OCI-LY3 (cell line): Measurements from ENCODE around the gene CASK.
A peak's percentile ranks its signal among the peaks of the same experiment; 100 is the strongest.

ENCODE experiments used
- H2AFZ ChIP-seq: fragments of 200-600, 300-600 bp; shearing (Covaris generic); 2 replicates; pipeline ENCODE4 v1.6.0; 2014; ENCODE audit warnings: antibody characterized with exemption, low read depth, low read length
- H3K27ac ChIP-seq: fragments of 200-600, 300-600 bp; sonication (generic); 2 replicates; pipeline ENCODE4 v1.5.1; 2014; ENCODE audit warnings: mild to moderate bottlenecking, low read length, moderate library complexity, mixed read lengths
- H3K27me3 ChIP-seq: fragments of 200-600, 300-600 bp; sonication (generic); 2 replicates; pipeline ENCODE4 v1.6.1; 2014; ENCODE audit warnings: low read depth, low read length, mixed read lengths
- H3K36me3 ChIP-seq: fragments of 200-600, 300-600 bp; sonication (generic); replicated peaks from 2 replicates; pipeline ENCODE3; 2014; ENCODE audit warnings: low read depth, low read length, mixed read lengths
- H3K4me1 ChIP-seq: fragments of 300-600, 200-600 bp; sonication (generic); 2 replicates; pipeline ENCODE4 v1.6.1; 2014; ENCODE audit warnings: low read length, mixed read lengths
- H3K4me2 ChIP-seq: fragments of 200-600, 300-600 bp; sonication (generic); 2 replicates; pipeline ENCODE4 v1.6.1; 2014; ENCODE audit warnings: low read length, mixed read lengths
- H3K4me3 ChIP-seq: fragments of 300-600, 200-600 bp; sonication (generic); 2 replicates; pipeline ENCODE4 v1.5.1; 2014; ENCODE audit warnings: antibody characterized with exemption, mild to moderate bottlenecking, low read length, moderate library complexity
- H3K79me2 ChIP-seq: fragments of 300-600, 200-600 bp; shearing (Covaris generic); 2 replicates; pipeline ENCODE4 v1.6.1; 2014; ENCODE audit warnings: mild to moderate bottlenecking, low read length, mixed read lengths
- H3K9ac ChIP-seq: fragments of 300-600, 200-600 bp; shearing (Covaris generic); 2 replicates; pipeline ENCODE4 v1.6.0; 2014; ENCODE audit warnings: mild to moderate bottlenecking, low read length, moderate library complexity
- H3K9me3 ChIP-seq: fragments of 200-600, 300-600 bp; shearing (Covaris generic); 2 replicates; pipeline ENCODE4 v1.6.1; 2014; ENCODE audit warnings: low read length, mixed read lengths; ENCODE audit not compliant: insufficient read depth
- H4K20me1 ChIP-seq: fragments of 200-600, 300-600 bp; sonication (generic); 2 replicates; pipeline ENCODE4 v1.6.1; 2016; ENCODE audit warnings: low read length, mixed read lengths; ENCODE audit not compliant: insufficient read depth
- EZH2phosphoT487 ChIP-seq: fragments of 200-600 bp; shearing (Covaris generic); IDR thresholded peaks from 2 replicates; pipeline ENCODE4 v1.6.1; 2018; ENCODE audit warnings: antibody characterized with exemption, mixed run types, low read depth
- TF ChIP-seq, protein P1 (sequence below): fragments of 200-600, 300-600 bp; sonication (generic); IDR thresholded peaks from 2 replicates; pipeline ENCODE4 v1.5.1; 2014; ENCODE audit warnings: antibody characterized with exemption, low read length, low read depth

Gene CASK

GRCh38 chrX:41837270-41837944 is 85.9 kb downstream of the CASK start:
- TF ChIP-seq EZH2phosphoT487: no peak
- TF ChIP-seq, protein P1, sequence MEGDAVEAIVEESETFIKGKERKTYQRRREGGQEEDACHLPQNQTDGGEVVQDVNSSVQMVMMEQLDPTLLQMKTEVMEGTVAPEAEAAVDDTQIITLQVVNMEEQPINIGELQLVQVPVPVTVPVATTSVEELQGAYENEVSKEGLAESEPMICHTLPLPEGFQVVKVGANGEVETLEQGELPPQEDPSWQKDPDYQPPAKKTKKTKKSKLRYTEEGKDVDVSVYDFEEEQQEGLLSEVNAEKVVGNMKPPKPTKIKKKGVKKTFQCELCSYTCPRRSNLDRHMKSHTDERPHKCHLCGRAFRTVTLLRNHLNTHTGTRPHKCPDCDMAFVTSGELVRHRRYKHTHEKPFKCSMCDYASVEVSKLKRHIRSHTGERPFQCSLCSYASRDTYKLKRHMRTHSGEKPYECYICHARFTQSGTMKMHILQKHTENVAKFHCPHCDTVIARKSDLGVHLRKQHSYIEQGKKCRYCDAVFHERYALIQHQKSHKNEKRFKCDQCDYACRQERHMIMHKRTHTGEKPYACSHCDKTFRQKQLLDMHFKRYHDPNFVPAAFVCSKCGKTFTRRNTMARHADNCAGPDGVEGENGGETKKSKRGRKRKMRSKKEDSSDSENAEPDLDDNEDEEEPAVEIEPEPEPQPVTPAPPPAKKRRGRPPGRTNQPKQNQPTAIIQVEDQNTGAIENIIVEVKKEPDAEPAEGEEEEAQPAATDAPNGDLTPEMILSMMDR: no peak
- Histone ChIP-seq H3K4me3 (peak overlapping the region; percentile 60), H2AFZ (no peak overlapping the region), H3K9me3 (no peaks in the 10 kb centered on the region), H3K79me2 (peaks cover 25% of the 10 kb centered on the region), H3K36me3 (peaks cover 18% of the 10 kb centered on the region), H3K9ac (peak overlapping the region; percentile 34; the same call in 1 of the 2 replicates), H3K4me1 (peaks cover 44% of the 10 kb centered on the region), H3K27me3 (no peaks in the 10 kb centered on the region), H3K27ac (peak overlapping the region; percentile 85), H3K4me2 (peak overlapping the region; percentile 77), H4K20me1 (no peaks in the 10 kb centered on the region)

- Histone ChIP-seq H3K9ac (no peak overlapping the region), H3K79me2 (peaks cover 16% of the 10 kb centered on the region), H3K9me3 (no peaks in the 10 kb centered on the region), H4K20me1 (no peaks in the 10 kb centered on the region), H3K4me3 (no peak overlapping the region), H3K4me1 (no peaks in the 10 kb centered on the region), H3K4me2 (no peak overlapping the region), H2AFZ (no peak overlapping the region), H3K36me3 (peaks cover 4% of the 10 kb centered on the region), H3K27ac (no peak overlapping the region), H3K27me3 (no peaks in the 10 kb centered on the region)
- TF ChIP-seq EZH2phosphoT487: no peak
Observed at GRCh38 chrX:41828826-41829225, 94.5 kb downstream of the CASK start.

- Histone ChIP-seq H3K9ac (no peak overlapping the region), H3K4me1 (no peaks in the 10 kb centered on the region), H3K27me3 (no peaks in the 10 kb centered on the region), H3K4me3 (no peak overlapping the region), H4K20me1 (no peaks in the 10 kb centered on the region), H3K79me2 (peaks cover 12% of the 10 kb centered on the region), H3K4me2 (no peak overlapping the region), H3K27ac (no peak overlapping the region), H2AFZ (no peak overlapping the region), H3K36me3 (no peaks in the 10 kb centered on the region), H3K9me3 (no peaks in the 10 kb centered on the region)
- TF ChIP-seq, protein P1: no peak
- no peak for TF ChIP-seq EZH2phosphoT487
Observed at GRCh38 chrX:41827886-41828285, 95.5 kb downstream of the CASK start.

DNA sequence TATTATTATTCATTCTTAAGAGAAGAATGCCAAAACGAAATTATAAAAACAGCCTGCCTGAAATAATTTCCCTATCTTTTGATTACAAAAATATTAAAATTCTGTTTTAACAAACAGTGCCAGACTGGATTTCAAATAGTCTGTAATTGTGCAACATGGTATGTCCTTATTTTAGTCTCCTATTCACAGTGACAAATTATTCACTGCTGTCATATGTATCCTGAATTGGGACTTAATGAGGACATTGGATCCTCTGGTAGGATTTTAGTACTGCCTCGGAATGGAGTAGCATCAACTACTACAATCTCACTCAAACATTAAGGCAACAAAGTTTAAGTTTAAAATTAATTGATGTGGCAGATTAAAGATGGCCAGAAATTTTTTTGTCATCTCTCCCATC is 97.6 kb downstream of the CASK start:
- H3K9ac ChIP-seq: no peak overlapping the region

More for the DNA sequence above, 97.6 kb downstream of the CASK start:
- TF ChIP-seq, protein P1: no peak
- no peak for TF ChIP-seq EZH2phosphoT487
- H3K4me1 ChIP-seq: no peaks in the 10 kb centered on the region
- H3K4me3 ChIP-seq: no peak overlapping the region
- no peaks in the 10 kb centered on the region for H3K9me3 ChIP-seq
- H3K27ac ChIP-seq: no peak overlapping the region
- H3K79me2 ChIP-seq: peaks cover 12% of the 10 kb centered on the region
- no peak overlapping the region for H3K4me2 ChIP-seq
- no peaks in the 10 kb centered on the region for H3K27me3 ChIP-seq
- H2AFZ ChIP-seq: no peak overlapping the region
- H3K36me3 ChIP-seq: no peaks in the 10 kb centered on the region
- H4K20me1 ChIP-seq: no peaks in the 10 kb centered on the region
